Kidney (tissue), 14 donors: ENCODE measurements around the gene COL15A1. TPM values are rescaled to one million over a fixed set of nuclear protein-coding genes. Genes with fewer than 3 reads are reported as not detected.

Source experiments
- DNase-seq, 5 donors: peaks; one replicate each; pipeline ENCODE4 v3.0.0-alpha.2; 2013 to 2020
- FAIRE-seq: peaks from 2 replicates; lab custom pipeline; 2012; peaks lifted over from hg19 to GRCh38; lab: Jason Lieb, UNC
- H3K27ac ChIP-seq, 2 donors: one replicate each; pipeline ENCODE4 v1.7.0; 2013; ENCODE audit warnings: low read depth in 2 of 2, low read length in 2 of 2, inconsistent platforms in 1 of 2
- H3K27me3 ChIP-seq: one replicate; pipeline ENCODE4 v1.7.1; 2013; ENCODE audit warnings: low read length, inconsistent platforms; ENCODE audit not compliant: control insufficient read depth, insufficient read depth
- H3K36me3 ChIP-seq, 3 donors: one replicate each; pipeline versions ENCODE4 v1.7.0 to v1.7.1; 2013; ENCODE audit warnings: low read length in 3 of 3, control low read depth in 1 of 3, inconsistent platforms in 1 of 3; ENCODE audit not compliant: insufficient read depth in 3 of 3, control insufficient read depth in 2 of 3
- H3K4me1 ChIP-seq, 3 donors: one replicate each; pipeline versions ENCODE4 v1.7.0 to v1.7.1; 2013; ENCODE audit warnings: low read length in 3 of 3, inconsistent platforms in 1 of 3, low read depth in 1 of 3; ENCODE audit not compliant: control insufficient read depth in 2 of 3, insufficient read depth in 2 of 3
- H3K4me3 ChIP-seq, 3 donors: one replicate each; pipeline versions ENCODE4 v1.7.0 to v1.8.1; 2013; ENCODE audit warnings: low read length in 3 of 3, control low read depth in 1 of 3, inconsistent platforms in 1 of 3
- H3K9ac ChIP-seq, 3 donors: one replicate each; pipeline versions ENCODE4 v1.7.0 to v1.7.1; 2013; ENCODE audit warnings: low read length in 3 of 3, control low read depth in 1 of 3, inconsistent platforms in 1 of 3
- H3K9me3 ChIP-seq, 3 donors: one replicate each; pipeline versions ENCODE4 v1.7.0 to v1.7.1; 2013; ENCODE audit warnings: low read length in 3 of 3, control low read depth in 1 of 3, inconsistent platforms in 1 of 3; ENCODE audit not compliant: control insufficient read depth in 2 of 3, insufficient read depth in 1 of 3
- intact Hi-C: fragments of 100-400 bp; cut with DNase I; formaldehyde crosslinking; loops from one replicate; pipeline ENCODE4 v1.11.1; 2022
- polyA plus RNA-seq: library from polyadenylated mRNA; stranded (reverse); fragments of 350-450 nt; fragmentation: Illumina TruSeq; extraction: RNeasy Lipid Tissue Mini Kit (QIAGEN cat#74804); gene quantifications from one replicate; pipeline ENCODE4 v1.2.3, GENCODE V29; 2014; ENCODE audit warnings: low read depth, low replicate concordance; ENCODE audit not compliant: insufficient read depth
- total RNA-seq: library from RNA; stranded (reverse); fragmentation: NEBNext Ultra II Directional; extraction: Animal tissue kit (Norgen Biotek cat#: 25700); gene quantifications from one replicate; pipeline ENCODE4 v1.2.1, GENCODE V29; 2021
- TF ChIP-seq, protein P1 (sequence below): IDR thresholded peaks from 3 replicates; pipeline ENCODE4 v1.5.1; 2012; ENCODE audit warnings: mild to moderate bottlenecking, moderate library complexity, borderline replicate concordance; ENCODE audit not compliant: insufficient read depth; ENCODE audit errors: extremely low read depth
- donor health status: control.
- donor health status: control.
- donor health status: control.
- donor health status: control.
- donor health status: control.
- donor health status: DM: yes; HTN: yes; CAD: no.
- donor health status: Normal renal cell carcinoma (clear cell type).

Gene COL15A1
- total and polyA plus RNA-seq, 2 donors from 2014 or later = 4.7 to 42.0 TPM

DNA sequence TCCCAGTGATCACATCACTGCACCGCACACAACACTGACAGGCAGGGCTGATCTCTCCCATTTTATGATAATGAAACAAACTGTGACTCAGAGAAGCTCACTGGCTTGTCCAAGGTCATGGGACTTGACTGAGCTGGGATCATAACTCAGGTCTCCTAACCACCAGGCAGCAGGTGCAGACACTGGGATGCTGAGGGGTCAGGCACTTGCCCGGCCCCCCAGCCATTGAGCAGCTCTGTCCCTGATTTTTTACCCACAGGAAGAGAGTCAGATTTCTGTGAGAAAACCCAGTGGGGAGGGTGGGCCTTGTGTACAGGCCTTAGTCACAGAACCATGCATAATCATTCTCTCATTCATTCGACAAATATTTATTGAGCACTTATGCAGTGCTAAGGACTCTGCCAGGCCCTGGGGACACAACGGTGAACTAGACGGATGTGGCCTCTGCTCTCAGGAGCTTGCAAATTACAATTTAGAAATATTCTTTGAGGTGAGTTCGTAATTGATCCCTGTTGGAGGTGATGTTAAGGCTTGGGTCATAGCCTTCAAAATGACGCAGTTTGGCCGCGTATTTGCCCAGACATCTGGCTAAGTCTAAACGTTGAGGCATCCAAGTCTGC, 106.7 kb downstream of the COL15A1 start:
- FAIRE-seq (no peak), DNase-seq (no peak)
- Histone ChIP-seq H3K9ac (no peak overlapping the region), H3K27ac (no peak overlapping the region), H3K27me3 (no peaks in the 10 kb centered on the region), H3K4me1 (no peaks in the 10 kb centered on the region), H3K9me3 (no peaks in the 10 kb centered on the region), H3K4me3 (no peak overlapping the region), H3K36me3 (no peaks in the 10 kb centered on the region)
- intact Hi-C loops = no loop called here
- TF ChIP-seq, protein P1, sequence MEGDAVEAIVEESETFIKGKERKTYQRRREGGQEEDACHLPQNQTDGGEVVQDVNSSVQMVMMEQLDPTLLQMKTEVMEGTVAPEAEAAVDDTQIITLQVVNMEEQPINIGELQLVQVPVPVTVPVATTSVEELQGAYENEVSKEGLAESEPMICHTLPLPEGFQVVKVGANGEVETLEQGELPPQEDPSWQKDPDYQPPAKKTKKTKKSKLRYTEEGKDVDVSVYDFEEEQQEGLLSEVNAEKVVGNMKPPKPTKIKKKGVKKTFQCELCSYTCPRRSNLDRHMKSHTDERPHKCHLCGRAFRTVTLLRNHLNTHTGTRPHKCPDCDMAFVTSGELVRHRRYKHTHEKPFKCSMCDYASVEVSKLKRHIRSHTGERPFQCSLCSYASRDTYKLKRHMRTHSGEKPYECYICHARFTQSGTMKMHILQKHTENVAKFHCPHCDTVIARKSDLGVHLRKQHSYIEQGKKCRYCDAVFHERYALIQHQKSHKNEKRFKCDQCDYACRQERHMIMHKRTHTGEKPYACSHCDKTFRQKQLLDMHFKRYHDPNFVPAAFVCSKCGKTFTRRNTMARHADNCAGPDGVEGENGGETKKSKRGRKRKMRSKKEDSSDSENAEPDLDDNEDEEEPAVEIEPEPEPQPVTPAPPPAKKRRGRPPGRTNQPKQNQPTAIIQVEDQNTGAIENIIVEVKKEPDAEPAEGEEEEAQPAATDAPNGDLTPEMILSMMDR = no peak

DNA sequence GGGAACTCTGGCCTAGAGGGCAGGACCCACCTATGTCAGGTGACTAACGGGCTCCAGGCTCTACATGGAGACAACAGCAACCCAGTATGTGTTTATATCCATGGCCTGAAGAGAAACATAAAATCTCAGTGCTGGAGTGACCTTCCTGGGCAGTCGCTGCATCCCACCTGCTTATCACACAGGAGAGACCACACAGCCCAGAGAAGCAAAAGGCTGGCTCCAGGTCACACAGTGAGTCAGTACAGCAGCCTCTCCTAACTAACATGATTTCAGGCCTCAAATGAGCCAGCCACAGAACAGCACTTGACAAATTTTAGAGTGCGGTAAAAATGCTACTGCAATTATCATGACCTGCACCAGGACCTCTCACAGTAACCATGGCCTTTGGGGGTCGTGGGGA, 107.2 kb downstream of the COL15A1 start:
- Histone ChIP-seq H3K27me3 (no peaks in the 10 kb centered on the region), H3K9ac (no peak overlapping the region), H3K27ac (no peak overlapping the region), H3K4me1 (no peaks in the 10 kb centered on the region), H3K4me3 (no peak overlapping the region), H3K36me3 (no peaks in the 10 kb centered on the region), H3K9me3 (no peaks in the 10 kb centered on the region)
- intact Hi-C loops = no loop called here
- no peak for DNase-seq
- TF ChIP-seq, protein P1 = no peak
- FAIRE-seq = no peak

DNA sequence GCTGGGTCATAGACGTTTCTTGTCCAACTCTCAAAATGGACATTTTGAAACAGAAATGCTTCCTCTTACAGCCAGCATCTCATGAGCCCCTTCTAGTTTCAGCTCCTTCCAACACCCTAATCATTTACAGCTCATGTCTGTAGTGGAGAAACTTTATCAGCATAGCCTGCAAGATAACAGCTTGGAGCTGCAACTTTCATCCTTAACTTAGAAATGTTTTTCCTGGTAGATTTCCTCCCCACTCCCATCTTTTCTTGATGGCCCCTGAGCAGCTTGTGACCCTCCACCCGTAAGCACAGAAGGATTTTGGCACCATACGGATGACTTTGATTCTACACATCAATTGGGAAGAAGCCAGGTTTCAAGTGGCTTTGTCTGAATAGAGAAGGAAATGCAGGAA, 107.7 kb downstream of the COL15A1 start:
- DNase-seq (no peak), FAIRE-seq (no peak)
- no peak overlapping the region for H3K4me3 ChIP-seq
- no peaks in the 10 kb centered on the region for H3K36me3 ChIP-seq
- no peak overlapping the region for H3K9ac ChIP-seq
- H3K27me3 ChIP-seq = no peaks in the 10 kb centered on the region
- intact Hi-C loops = no loop called here
- no peak overlapping the region for H3K27ac ChIP-seq
- TF ChIP-seq, protein P1 = no peak
- H3K9me3 ChIP-seq = no peaks in the 10 kb centered on the region
- H3K4me1 ChIP-seq = no peaks in the 10 kb centered on the region

DNA sequence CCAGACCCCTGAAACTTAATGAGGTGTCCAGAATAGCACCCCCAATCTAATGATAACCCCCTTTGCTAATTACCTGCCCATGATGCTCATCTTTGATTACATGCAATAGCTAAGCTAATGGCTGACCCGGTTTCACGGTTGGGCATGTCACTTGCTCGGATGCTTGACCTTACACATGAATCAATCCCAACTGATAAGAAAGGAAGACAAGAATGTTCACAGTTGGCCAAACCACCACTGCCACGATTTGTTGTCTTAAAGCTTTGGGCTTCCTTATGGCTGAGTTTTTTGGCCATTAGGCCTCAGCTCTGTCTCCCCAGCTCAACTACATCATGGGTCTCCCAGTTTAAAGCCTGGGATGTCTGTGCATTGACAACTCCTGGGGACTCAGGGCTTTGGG, 108.1 kb downstream of the COL15A1 start:
- Histone ChIP-seq H3K9ac (no peak overlapping the region), H3K4me1 (no peaks in the 10 kb centered on the region), H3K9me3 (no peaks in the 10 kb centered on the region), H3K27ac (no peak overlapping the region), H3K27me3 (no peaks in the 10 kb centered on the region), H3K4me3 (no peak overlapping the region), H3K36me3 (no peaks in the 10 kb centered on the region)
- TF ChIP-seq, protein P1 = no peak
- FAIRE-seq (no peak), DNase-seq (no peak)
- intact Hi-C loops = no loop called here
